Natural killer cell treated with Interleukin-12 subunit alpha and Interleukin-12 subunit beta and Interleukin-15 and Interleukin-18, amount 100 ng/mL, for 72 hours (primary cell): ENCODE results near the gene TRAPPC3L. TPM values are rescaled to one million over a fixed set of nuclear protein-coding genes. Genes with fewer than 3 reads are reported as not detected.

Source experiments
- ATAC-seq, 2 donors: fragments of 150-1000 bp; cut with Tn5 transposase in 1 of 2; sonication (Bioruptor Pico), chemical (Tn5 transposase) in 1 of 2; 2 replicates each; pipeline ENCODE4 v1.10.0; 2021
- DNase-seq: peaks from one replicate; pipeline ENCODE4 v3.0.0; 2022; ENCODE audit warnings: low spot score
- H3K27ac Mint-ChIP-seq, 2 donors: 1 replicate in 1 of 2; 2 replicates in 1 of 2; pipeline ENCODE4 v1.8.0; 2022; ENCODE audit warnings: mixed read lengths in 2 of 2, mild to moderate bottlenecking in 1 of 2, moderate library complexity in 1 of 2
- H3K27me3 Mint-ChIP-seq, 2 donors: 1 replicate in 1 of 2; 2 replicates in 1 of 2; pipeline ENCODE4 v1.8.0; 2022; ENCODE audit warnings: mixed read lengths in 2 of 2
- H3K36me3 Mint-ChIP-seq: one replicate; pipeline ENCODE4 v1.8.0; 2022; ENCODE audit warnings: mixed read lengths
- H3K4me1 Mint-ChIP-seq, 2 donors: 1 replicate in 1 of 2; 2 replicates in 1 of 2; pipeline ENCODE4 v1.8.0; 2022; ENCODE audit warnings: low read depth in 2 of 2, mixed read lengths in 2 of 2, mild to moderate bottlenecking in 1 of 2
- H3K4me3 Mint-ChIP-seq: one replicate; pipeline ENCODE4 v1.8.0; 2022; ENCODE audit warnings: mixed read lengths
- H3K9me3 Mint-ChIP-seq: 2 replicates; pipeline ENCODE4 v1.8.0; 2022; ENCODE audit warnings: mixed read lengths
- total RNA-seq, 2 donors: library from RNA; stranded (reverse); gene quantifications; one replicate each; pipeline ENCODE4 v1.2.3, GENCODE V29; 2022

Gene TRAPPC3L
- total RNA-seq, 2 donors from 2014 or later: not detected

GRCh38 chr6:116568111-116568510 lies 22.6 kb upstream of the TRAPPC3L start:
- no peak for ATAC-seq
- Mint-ChIP-seq H3K27me3 (peaks cover 8 to 16% of the 10 kb centered on the region in 2 donors), H3K9me3 (no peaks in the 10 kb centered on the region), H3K4me1 (peaks cover 20 to 32% of the 10 kb centered on the region in 2 donors), H3K36me3 (no peaks in the 10 kb centered on the region), H3K4me3 (no peak overlapping the region), H3K27ac (no peak overlapping the region)
- no peak for DNase-seq

DNA sequence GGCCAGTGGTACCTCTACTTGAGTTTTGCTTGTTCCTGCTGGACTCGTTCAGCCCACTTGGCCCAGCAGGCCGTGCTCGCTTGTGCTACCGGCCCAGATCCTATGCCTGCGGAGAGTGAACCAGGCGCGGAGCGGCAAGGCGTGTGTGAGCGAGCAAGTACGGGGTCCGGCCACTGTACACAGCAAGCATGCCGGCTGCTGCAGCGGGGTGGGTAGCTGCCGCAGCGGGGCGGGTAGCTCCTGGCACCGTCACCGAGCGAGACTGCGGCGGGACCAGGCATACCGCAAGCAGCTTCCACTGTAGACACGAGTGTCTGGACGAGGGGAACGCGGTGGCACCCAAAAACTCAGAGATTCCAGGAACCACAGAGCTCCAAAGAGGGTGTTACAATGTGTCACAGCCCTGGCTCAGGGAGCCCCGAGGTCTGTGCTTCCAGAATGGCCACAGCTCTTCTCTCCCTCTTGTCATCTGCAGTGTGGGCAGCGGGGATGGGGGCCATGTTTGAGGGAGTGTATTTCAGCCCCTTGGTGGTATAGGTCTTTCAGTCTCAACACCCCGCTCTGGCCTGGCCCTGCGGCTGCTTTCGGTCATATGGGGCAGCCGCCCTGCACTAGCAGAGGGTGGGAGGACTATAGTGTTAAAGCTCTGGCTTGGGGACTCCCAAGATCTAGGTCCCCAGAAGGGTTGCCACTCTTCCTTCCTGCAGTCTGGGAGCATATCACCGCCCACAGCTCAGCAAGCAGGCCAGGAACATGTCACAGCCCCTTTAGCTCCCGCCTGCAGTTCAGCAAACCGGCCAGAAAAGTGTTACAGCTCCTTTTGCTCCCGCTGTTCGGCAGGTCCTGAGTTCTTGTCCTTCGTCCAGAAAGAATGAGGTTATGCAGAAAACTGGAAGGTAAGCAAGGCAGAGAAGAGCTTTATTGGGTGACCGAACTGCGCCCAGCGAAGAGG lies 19.7 kb upstream of the TRAPPC3L start:
- Mint-ChIP-seq H3K4me1 (peaks cover 6 to 11% of the 10 kb centered on the region in 2 donors), H3K27me3 (peaks cover 14 to 26% of the 10 kb centered on the region in 2 donors), H3K36me3 (no peaks in the 10 kb centered on the region), H3K9me3 (no peaks in the 10 kb centered on the region), H3K27ac (no peak overlapping the region), H3K4me3 (no peak overlapping the region)
- ATAC-seq: peak; percentile 38 to 54
- no peak for DNase-seq

GRCh38 chr6:116564311-116564710 lies 18.8 kb upstream of the TRAPPC3L start:
- DNase-seq (no peak), ATAC-seq (no peak)
- H3K4me1 Mint-ChIP-seq: peaks cover 2 to 5% of the 10 kb centered on the region in 2 donors
- no peak overlapping the region for H3K27ac Mint-ChIP-seq
- H3K36me3 Mint-ChIP-seq: no peaks in the 10 kb centered on the region
- H3K9me3 Mint-ChIP-seq: no peaks in the 10 kb centered on the region
- peaks cover 14 to 26% of the 10 kb centered on the region in 2 donors for H3K27me3 Mint-ChIP-seq
- H3K4me3 Mint-ChIP-seq: no peak overlapping the region

- no peak overlapping the region for H3K4me3 Mint-ChIP-seq
These were observed 18.3 kb upstream of the TRAPPC3L start for GRCh38 chr6:116563830-116564229.

GRCh38 chr6:116562614-116563013 lies 17.1 kb upstream of the TRAPPC3L start:
- Mint-ChIP-seq H3K4me1 (no peaks in the 10 kb centered on the region), H3K9me3 (no peaks in the 10 kb centered on the region), H3K27ac (no peak overlapping the region), H3K36me3 (no peaks in the 10 kb centered on the region), H3K4me3 (no peak overlapping the region), H3K27me3 (peaks cover 14 to 24% of the 10 kb centered on the region in 2 donors)
- ATAC-seq: no peak
- no peak for DNase-seq

More at GRCh38 chr6:116563830-116564229, 18.3 kb upstream of the TRAPPC3L start:
- no peak for DNase-seq
- ATAC-seq: no peak
- Mint-ChIP-seq H3K36me3 (no peaks in the 10 kb centered on the region), H3K4me1 (peaks cover under 1 to 2% of the 10 kb centered on the region in 2 donors), H3K27ac (no peak overlapping the region), H3K27me3 (peaks cover 14 to 26% of the 10 kb centered on the region in 2 donors), H3K9me3 (no peaks in the 10 kb centered on the region)

DNA sequence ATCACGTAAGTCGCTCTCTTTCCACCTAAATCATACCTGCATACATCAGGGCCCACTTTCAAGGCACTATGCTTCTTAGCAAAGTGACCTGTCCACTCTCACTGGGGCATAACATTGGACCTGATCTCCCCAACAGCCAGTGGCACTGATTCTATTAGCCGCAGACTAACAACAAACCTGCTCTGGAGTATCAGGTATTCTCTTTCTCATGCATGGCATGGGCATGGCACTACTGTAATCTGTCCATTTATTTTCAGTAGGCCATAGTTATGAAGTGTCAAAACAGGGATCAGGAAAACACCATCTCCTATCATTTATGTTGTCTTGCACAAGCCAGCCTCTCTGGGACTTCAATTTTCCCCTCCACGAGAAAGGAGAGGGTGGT lies 16.5 kb upstream of the TRAPPC3L start:
- H3K4me3 Mint-ChIP-seq: no peak overlapping the region
- H3K27ac Mint-ChIP-seq: no peak overlapping the region
- no peaks in the 10 kb centered on the region for H3K4me1 Mint-ChIP-seq
- DNase-seq (no peak), ATAC-seq (no peak)
- peaks cover 14 to 22% of the 10 kb centered on the region in 2 donors for H3K27me3 Mint-ChIP-seq
- H3K9me3 Mint-ChIP-seq: no peaks in the 10 kb centered on the region
- H3K36me3 Mint-ChIP-seq: no peaks in the 10 kb centered on the region

- no peaks in the 10 kb centered on the region for H3K36me3 Mint-ChIP-seq
- H3K27ac Mint-ChIP-seq: no peak overlapping the region
- peaks cover 14 to 22% of the 10 kb centered on the region in 2 donors for H3K27me3 Mint-ChIP-seq
- H3K4me3 Mint-ChIP-seq: no peak overlapping the region
- peak; percentile 67 to 78 for ATAC-seq
- peak; percentile 73 for DNase-seq
- no peaks in the 10 kb centered on the region for H3K9me3 Mint-ChIP-seq
- no peaks in the 10 kb centered on the region for H3K4me1 Mint-ChIP-seq
These were observed 16.0 kb upstream of the TRAPPC3L start for GRCh38 chr6:116561377-116562018.

- H3K4me3 Mint-ChIP-seq: no peak overlapping the region
- no peaks in the 10 kb centered on the region for H3K4me1 Mint-ChIP-seq
- no peak for ATAC-seq
- no peak overlapping the region for H3K27ac Mint-ChIP-seq
- H3K36me3 Mint-ChIP-seq: no peaks in the 10 kb centered on the region
- no peaks in the 10 kb centered on the region for H3K9me3 Mint-ChIP-seq
- DNase-seq: no peak
- peaks cover 14 to 19% of the 10 kb centered on the region in 2 donors for H3K27me3 Mint-ChIP-seq
These were observed 14.6 kb upstream of the TRAPPC3L start for GRCh38 chr6:116560130-116560529.

GRCh38 chr6:116557893-116558292 lies 12.4 kb upstream of the TRAPPC3L start:
- no peak overlapping the region for H3K4me3 Mint-ChIP-seq
- H3K27me3 Mint-ChIP-seq: peaks cover 17% of the 10 kb centered on the region in 2 donors
- DNase-seq (no peak), ATAC-seq (no peak)
- no peak overlapping the region for H3K27ac Mint-ChIP-seq
- no peaks in the 10 kb centered on the region for H3K9me3 Mint-ChIP-seq
- no peaks in the 10 kb centered on the region for H3K36me3 Mint-ChIP-seq
- no peaks in the 10 kb centered on the region for H3K4me1 Mint-ChIP-seq

DNA sequence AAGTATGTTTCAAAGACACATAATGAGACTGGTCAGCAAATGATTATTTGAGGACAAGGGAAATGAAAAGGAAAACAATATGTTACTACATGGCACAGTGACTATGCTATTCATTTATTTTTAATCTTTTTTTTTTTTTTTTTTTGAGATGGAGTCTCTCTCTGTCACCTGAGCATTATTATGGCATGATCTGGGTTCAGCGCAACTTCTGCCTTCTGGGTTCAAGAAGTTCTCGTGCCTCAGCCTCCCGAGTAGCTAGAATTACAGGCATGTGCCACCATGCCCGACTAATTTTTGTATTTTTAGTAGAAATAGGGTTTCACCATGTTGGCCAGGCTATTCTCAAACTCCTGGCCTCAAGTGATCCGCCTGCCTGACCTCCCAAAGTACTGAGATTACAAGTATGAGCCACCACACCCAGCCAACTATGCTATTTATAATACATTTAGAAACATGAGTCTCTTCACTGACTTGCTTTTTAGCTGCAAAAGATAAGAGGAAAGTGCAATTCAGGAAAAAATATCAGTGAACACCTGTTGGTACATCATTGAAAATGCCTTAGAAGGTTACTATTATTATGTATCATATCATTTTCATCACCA lies 11.4 kb upstream of the TRAPPC3L start:
- Mint-ChIP-seq H3K27ac (no peak overlapping the region), H3K9me3 (no peaks in the 10 kb centered on the region), H3K27me3 (peaks cover 14 to 15% of the 10 kb centered on the region in 2 donors), H3K4me1 (no peaks in the 10 kb centered on the region), H3K36me3 (no peaks in the 10 kb centered on the region), H3K4me3 (no peak overlapping the region)
- DNase-seq (no peak), ATAC-seq (no peak)

GRCh38 chr6:116556065-116556464 lies 10.6 kb upstream of the TRAPPC3L start:
- Mint-ChIP-seq H3K36me3 (no peaks in the 10 kb centered on the region), H3K27me3 (peaks cover 13 to 24% of the 10 kb centered on the region in 2 donors), H3K4me1 (no peaks in the 10 kb centered on the region), H3K27ac (no peak overlapping the region), H3K9me3 (no peaks in the 10 kb centered on the region), H3K4me3 (no peak overlapping the region)
- no peak for DNase-seq
- ATAC-seq: no peak

GRCh38 chr6:116553451-116553850 lies 8.0 kb upstream of the TRAPPC3L start, which contains the start of gene CALHM4:
Gene CALHM4 (plus strand): TSS chr6:116553751. CDS start chr6:116553794, 43 bp downstream.
- Mint-ChIP-seq H3K4me3 (no peak within 1 kb of the TSS), H3K27ac (no peak within 1 kb of the TSS), H3K4me1 (no peaks in the 10 kb centered on the region), H3K36me3 (no peaks in the 10 kb centered on the region), H3K27me3 (peaks cover 19 to 34% of the 10 kb centered on the region in 2 donors), H3K9me3 (no peaks in the 10 kb centered on the region)
- DNase-seq (no peak), ATAC-seq (no peak)

DNA sequence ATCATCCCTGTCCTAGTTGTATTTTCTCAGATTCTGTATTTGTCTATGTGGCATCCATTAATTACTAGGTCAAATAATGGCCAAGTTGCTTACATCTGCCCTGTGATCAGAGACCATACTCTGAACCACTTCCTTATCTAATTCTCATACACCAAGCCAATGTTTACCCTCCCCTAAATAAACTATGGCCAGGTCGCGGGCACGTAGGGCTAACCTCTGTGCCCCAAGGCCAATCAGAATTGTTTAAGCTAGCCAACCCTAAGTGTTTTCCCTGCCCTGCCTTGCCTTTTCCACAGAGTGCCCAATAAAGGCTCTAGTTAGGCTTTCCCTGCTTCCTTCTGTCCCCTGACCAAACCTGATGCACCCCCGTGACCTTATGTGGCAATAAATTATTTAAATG lies 5.3 kb upstream of the TRAPPC3L start:
- Mint-ChIP-seq H3K4me3 (no peak overlapping the region), H3K27me3 (peaks cover 27 to 54% of the 10 kb centered on the region in 2 donors)

DNA sequence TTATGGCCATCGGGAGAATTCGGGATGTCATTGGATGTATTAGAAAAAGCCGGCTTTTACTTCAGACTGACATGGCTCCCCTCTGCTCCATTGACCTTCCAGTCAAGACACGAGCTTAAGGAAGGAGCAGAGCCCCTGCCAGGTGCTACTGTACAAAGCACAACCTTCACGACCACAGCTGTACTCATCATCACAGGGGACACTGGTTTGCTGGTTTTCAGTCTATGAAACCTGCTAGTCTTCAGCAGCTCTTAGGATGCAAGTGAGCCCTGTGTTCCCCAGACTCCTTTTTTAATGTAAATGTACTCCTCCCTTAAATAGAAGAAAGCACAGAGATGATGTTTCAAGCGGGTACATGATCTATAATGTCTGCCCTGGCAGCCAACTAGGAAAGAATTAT lies 1.9 kb upstream of the TRAPPC3L start:
- no peak for DNase-seq
- Mint-ChIP-seq H3K27ac (no peak overlapping the region), H3K9me3 (no peaks in the 10 kb centered on the region), H3K4me1 (no peaks in the 10 kb centered on the region), H3K4me3 (no peak overlapping the region), H3K36me3 (no peaks in the 10 kb centered on the region), H3K27me3 (peaks cover 37 to 69% of the 10 kb centered on the region in 2 donors)
- ATAC-seq: no peak

More for the DNA sequence above, 5.3 kb upstream of the TRAPPC3L start:
- Mint-ChIP-seq H3K36me3 (no peaks in the 10 kb centered on the region), H3K4me1 (no peaks in the 10 kb centered on the region), H3K9me3 (no peaks in the 10 kb centered on the region), H3K27ac (no peak overlapping the region)
- ATAC-seq (no peak), DNase-seq (no peak)
